Left ventricle myocardium inferior (tissue), 1 donor: ENCODE measurements around the gene KRTAP1-5. TPM values are rescaled to one million over a fixed set of nuclear protein-coding genes. Genes with fewer than 3 reads are reported as not detected.
"Not testable (repeated sequence)": the region's sequence is repeated elsewhere in the genome, so short reads cannot be mapped to it uniquely, and the experiment has no call there.

Source experiments
- DNase-seq: peaks from one replicate; pipeline ENCODE4 v3.0.0-alpha.2; 2020
- H3K27ac ChIP-seq: fragments of 200-600 bp; replicated peaks from 2 replicates; pipeline ENCODE4 v1.8.0; 2021
- H3K27me3 ChIP-seq: fragments of 200-600 bp; 2 replicates; pipeline ENCODE4 v1.8.0; 2021; ENCODE audit warnings: low read depth
- H3K36me3 ChIP-seq: fragments of 200-600 bp; 2 replicates; pipeline ENCODE4 v1.8.0; 2021
- H3K4me1 ChIP-seq: fragments of 200-600 bp; 2 replicates; pipeline ENCODE4 v1.8.0; 2021
- H3K4me3 ChIP-seq: fragments of 200-600 bp; 2 replicates; pipeline ENCODE4 v1.8.0; 2021; ENCODE audit warnings: mild to moderate bottlenecking, moderate library complexity
- H3K9me3 ChIP-seq: fragments of 200-600 bp; replicated peaks from 2 replicates; pipeline ENCODE4 v1.8.0; 2021
- CTCF ChIP-seq: fragments of 200-600 bp; IDR thresholded peaks from 2 replicates; pipeline ENCODE4 v1.8.0; 2021; ENCODE audit warnings: antibody characterized with exemption, mild to moderate bottlenecking, borderline replicate concordance
- intact Hi-C: fragments of 100-400 bp; cut with micrococcal nuclease; formaldehyde crosslinking; loops from one replicate; pipeline ENCODE4 v1.11.0; 2022
- total RNA-seq: library from RNA; stranded (reverse); fragmentation: NEBNext Ultra II Directional; extraction: Animal tissue kit (Norgen Biotek cat#: 25700); gene quantifications from one replicate; pipeline ENCODE4 v1.2.1, GENCODE V29; 2021
- donor health status: DM: no; HTN: yes; CAD: no; lungs with severe emphysema.

The KRTAP1-5 gene
- total RNA-seq, 1 donor from 2014 or later, result not detected

DNA sequence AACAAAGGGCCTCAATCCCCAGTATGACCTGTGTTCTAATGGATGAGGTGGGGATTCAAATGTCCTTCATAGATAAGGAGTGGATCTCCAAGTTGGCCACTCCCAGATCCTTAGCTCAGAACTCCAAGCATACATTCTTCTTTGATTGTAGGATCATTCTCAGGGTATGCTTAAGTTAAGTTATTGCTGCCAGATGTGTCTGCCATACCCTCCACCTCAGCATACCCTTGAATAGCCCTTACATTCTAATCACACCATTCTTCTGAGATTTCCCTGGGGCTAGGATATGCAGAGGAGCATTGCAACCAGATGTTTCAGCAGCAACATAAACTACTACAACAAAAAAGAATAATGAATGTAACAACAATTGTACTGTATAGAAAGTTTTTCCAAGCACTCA lies 40.3 kb upstream of the KRTAP1-5 start:
- DNase-seq, result no peak
- H3K27me3 ChIP-seq, result peaks cover 44% of the 10 kb centered on the region
- H3K36me3 ChIP-seq, result no peaks in the 10 kb centered on the region
- no peaks in the 10 kb centered on the region for H3K9me3 ChIP-seq
- H3K4me1 ChIP-seq, result no peaks in the 10 kb centered on the region
- no peak overlapping the region for H3K27ac ChIP-seq
- intact Hi-C loops, result no loop called here
- TF ChIP-seq CTCF, result no peak
- no peak overlapping the region for H3K4me3 ChIP-seq

DNA sequence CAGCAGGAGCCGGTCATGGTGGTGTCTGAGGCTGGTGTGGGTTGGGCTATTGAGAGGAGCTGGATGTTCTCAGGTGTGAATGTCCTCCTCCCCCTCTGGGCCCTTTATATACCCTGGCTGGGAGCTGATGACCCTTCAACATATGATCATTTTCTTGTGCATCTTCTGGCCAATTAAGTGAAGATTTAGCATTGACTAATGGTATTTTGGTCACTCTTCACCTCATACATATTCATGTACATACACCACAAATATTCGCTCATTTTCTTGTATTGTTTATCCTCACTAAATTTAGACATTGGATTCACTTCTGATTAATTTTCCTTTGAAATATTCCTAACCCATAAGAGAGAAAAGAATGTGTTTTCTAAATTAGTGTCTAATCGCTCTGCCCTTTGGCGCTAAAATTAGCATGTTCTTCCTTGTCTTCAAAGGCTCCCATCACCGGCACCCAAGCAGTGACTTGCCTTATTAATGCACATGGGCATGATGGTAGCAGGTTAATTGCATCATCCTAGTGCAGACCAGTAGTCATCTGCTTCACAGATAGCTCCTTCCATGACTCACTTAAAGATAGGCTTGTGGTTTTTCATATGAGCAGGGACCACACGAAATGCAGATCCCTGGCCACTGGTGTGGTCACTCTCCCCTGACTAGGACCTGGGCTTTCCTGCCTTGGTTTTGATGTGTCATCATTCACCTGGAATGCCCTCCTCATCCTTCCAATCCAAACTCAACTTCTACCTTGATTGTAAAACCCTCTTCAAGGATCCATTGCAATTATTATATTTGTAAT lies 39.0 kb upstream of the KRTAP1-5 start, which contains the start of gene KRTAP2-4:
TSS of gene KRTAP2-4 (minus strand) at position 51 of the 796 bp plus-strand sequence. CDS start at position 17, 34 bp downstream.
- Histone ChIP-seq H3K4me1 (no peaks in the 10 kb centered on the region), H3K27me3 (peaks cover 56% of the 10 kb centered on the region), H3K4me3 (no peak within 1 kb of the TSS), H3K9me3 (no peaks in the 10 kb centered on the region), H3K36me3 (no peaks in the 10 kb centered on the region), H3K27ac (no peak within 1 kb of the TSS)
- no peak for TF ChIP-seq CTCF
- intact Hi-C loops, result no loop called here
- DNase-seq, result no peak

DNA sequence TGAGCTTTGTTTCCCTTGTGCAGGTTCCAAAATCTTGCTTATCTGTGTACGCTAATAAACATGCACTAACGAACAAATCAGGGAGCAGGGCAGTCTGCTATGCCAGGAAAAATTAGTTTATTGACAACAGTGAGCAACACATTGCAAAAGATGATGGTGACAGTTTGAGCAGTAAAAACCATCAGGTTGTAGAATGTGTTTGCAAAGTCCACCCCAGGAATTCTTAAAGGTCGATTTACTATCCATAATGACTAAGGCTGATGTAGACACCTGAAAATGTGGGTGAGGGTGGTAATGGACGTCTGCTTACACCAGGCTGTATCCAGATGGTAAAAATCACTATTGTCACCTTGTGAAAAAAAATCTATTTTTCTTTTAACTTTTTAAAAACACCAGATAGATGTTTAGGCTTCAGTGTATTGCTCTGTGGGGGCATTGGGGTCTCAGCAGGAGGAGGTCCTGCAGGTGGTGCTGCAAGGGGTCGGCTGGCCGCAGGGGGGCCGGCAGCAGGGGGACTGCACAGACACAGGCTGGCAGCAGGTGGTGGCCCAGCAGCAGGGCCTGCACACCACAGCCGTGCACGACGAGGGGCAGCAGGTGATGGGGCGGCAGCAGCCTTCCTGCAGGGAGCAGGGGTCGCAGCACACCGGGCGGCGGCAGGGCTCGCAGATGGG lies 38.1 kb upstream of the KRTAP1-5 start:
- H3K36me3 ChIP-seq, H3K27ac ChIP-seq, H3K4me1 ChIP-seq, H3K9me3 ChIP-seq, H3K4me3 ChIP-seq, DNase-seq, intact Hi-C loops: not testable (repeated sequence)
- peaks cover 65% of the 10 kb centered on the region for H3K27me3 ChIP-seq

DNA sequence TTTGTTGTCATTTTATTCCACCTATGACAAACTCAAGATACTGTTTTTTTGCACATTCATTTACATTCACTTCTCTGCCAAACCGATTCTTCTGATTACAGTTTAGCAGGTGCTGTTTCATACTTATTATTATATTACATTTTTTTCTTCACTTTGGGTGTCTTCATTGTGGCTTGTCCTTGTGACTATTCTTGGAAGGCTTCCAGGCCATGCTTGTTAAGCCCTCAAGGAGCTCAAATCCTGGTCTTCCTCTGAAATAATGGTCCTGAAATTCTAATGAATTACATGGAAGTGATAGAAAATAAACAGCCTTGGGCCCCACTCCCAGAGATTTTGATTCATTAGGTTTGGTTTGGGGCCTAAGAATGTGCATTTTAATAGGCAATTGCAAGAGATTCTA lies 37.3 kb upstream of the KRTAP1-5 start:
- no peak overlapping the region for H3K4me3 ChIP-seq
- DNase-seq, result no peak
- no peaks in the 10 kb centered on the region for H3K4me1 ChIP-seq
- H3K36me3 ChIP-seq, result no peaks in the 10 kb centered on the region
- no peak for TF ChIP-seq CTCF
- intact Hi-C loops, result no loop called here
- peaks cover 68% of the 10 kb centered on the region for H3K27me3 ChIP-seq
- no peaks in the 10 kb centered on the region for H3K9me3 ChIP-seq
- no peak overlapping the region for H3K27ac ChIP-seq

GRCh38 chr17:41063449-41063848 lies 36.4 kb upstream of the KRTAP1-5 start:
- Histone ChIP-seq H3K27ac (no peak overlapping the region), H3K4me3 (no peak overlapping the region), H3K4me1 (no peaks in the 10 kb centered on the region), H3K9me3 (no peaks in the 10 kb centered on the region), H3K27me3 (peaks cover 77% of the 10 kb centered on the region), H3K36me3 (no peaks in the 10 kb centered on the region)
- intact Hi-C loops, result no loop called here
- DNase-seq, result no peak
- no peak for TF ChIP-seq CTCF

DNA sequence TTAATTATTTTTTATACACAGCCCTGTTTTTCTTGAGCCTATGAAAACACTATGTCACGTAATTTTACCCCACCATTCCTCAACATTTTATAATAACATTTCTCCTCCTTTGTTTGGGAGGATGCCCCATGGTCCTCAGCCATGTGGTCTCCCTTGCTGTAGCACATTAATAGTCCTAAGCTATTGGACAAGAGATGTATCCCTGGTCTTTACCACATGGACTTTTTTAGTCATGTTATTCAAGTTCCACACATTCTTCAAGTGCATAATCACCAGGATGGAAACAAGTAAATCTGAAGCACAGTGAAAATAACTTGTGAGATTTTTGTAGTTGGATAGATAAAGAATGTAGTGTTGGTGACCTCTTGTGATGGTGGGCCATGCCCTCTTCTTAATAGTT lies 35.0 kb upstream of the KRTAP1-5 start:
- no peak for TF ChIP-seq CTCF
- Histone ChIP-seq H3K9me3 (peaks cover 8% of the 10 kb centered on the region), H3K27ac (no peak overlapping the region), H3K4me1 (no peaks in the 10 kb centered on the region), H3K4me3 (no peak overlapping the region), H3K27me3 (peaks cover 92% of the 10 kb centered on the region), H3K36me3 (no peaks in the 10 kb centered on the region)
- DNase-seq, result no peak
- intact Hi-C loops, result no loop called here
